ENCODE data around the gene ZMYM4.

The ZMYM4 gene

DNA sequence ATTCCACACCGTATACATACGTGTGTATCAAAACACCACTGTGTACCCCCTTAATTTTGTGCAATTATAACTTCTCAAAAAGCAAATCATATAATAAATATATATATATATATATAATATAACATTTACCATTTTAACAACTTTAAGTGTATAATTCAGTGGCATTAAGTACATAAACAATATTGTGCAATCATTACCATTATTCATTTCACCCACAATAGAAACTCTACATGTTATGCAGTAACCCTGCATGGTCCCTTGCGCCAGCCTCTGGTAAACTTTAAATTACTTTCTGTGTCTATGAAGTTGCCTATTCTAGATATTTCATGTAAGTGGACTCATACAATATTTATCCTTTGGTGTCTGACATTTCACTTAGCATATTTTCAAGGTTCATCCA, 13.1 kb downstream of the ZMYM4 start:
- TF ChIP-seq CREB1 (IDR thresholded peaks at IDR 0.05; ENCODE audit: low read depth) (no peak), FOXM1 (IDR thresholded peaks at IDR 0.05; ENCODE audit: borderline replicate concordance, low read depth) (no peak), RAD21 (IDR thresholded peaks at IDR 0.05; ENCODE audit: low read depth) (no peak)

DNA sequence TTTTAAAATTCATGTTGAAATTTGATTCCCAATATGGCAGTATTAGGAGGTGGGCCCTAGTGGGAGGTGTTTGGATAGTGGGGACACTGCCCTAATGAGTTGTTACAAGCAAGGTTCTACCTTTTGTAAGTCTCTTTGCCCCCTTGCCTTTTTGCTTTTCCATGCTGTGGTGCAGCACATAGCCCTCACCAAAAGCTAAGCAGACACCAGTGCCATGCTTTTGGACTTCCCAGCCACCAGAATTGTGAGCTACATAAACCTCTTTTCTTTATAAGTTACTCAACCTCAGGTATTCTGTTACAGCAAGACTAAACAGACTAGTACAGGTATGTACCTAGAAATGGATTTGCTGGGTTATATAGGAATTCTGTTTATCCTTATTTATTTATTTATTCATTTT, 13.7 kb downstream of the ZMYM4 start:
- TF ChIP-seq, protein P1, sequence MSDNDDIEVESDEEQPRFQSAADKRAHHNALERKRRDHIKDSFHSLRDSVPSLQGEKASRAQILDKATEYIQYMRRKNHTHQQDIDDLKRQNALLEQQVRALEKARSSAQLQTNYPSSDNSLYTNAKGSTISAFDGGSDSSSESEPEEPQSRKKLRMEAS (IDR thresholded peaks at IDR 0.05), result no peak
- TF ChIP-seq CREB1 (IDR thresholded peaks at IDR 0.05; ENCODE audit: low read depth) (no peak), TEAD4 (IDR thresholded peaks at IDR 0.05) (no peak), RAD21 (IDR thresholded peaks at IDR 0.05; ENCODE audit: low read depth) (no peak), EGR1 (IDR thresholded peaks at IDR 0.05) (no peak), NFIC (IDR thresholded peaks at IDR 0.05) (no peak), YY1 (IDR thresholded peaks at IDR 0.05; ENCODE audit: low read depth) (no peak), TAF1 (IDR thresholded peaks at IDR 0.05; ENCODE audit: low read depth) (no peak), EP300 (IDR thresholded peaks at IDR 0.05; ENCODE audit: borderline replicate concordance) (no peak)
- TF ChIP-seq, protein P2, sequence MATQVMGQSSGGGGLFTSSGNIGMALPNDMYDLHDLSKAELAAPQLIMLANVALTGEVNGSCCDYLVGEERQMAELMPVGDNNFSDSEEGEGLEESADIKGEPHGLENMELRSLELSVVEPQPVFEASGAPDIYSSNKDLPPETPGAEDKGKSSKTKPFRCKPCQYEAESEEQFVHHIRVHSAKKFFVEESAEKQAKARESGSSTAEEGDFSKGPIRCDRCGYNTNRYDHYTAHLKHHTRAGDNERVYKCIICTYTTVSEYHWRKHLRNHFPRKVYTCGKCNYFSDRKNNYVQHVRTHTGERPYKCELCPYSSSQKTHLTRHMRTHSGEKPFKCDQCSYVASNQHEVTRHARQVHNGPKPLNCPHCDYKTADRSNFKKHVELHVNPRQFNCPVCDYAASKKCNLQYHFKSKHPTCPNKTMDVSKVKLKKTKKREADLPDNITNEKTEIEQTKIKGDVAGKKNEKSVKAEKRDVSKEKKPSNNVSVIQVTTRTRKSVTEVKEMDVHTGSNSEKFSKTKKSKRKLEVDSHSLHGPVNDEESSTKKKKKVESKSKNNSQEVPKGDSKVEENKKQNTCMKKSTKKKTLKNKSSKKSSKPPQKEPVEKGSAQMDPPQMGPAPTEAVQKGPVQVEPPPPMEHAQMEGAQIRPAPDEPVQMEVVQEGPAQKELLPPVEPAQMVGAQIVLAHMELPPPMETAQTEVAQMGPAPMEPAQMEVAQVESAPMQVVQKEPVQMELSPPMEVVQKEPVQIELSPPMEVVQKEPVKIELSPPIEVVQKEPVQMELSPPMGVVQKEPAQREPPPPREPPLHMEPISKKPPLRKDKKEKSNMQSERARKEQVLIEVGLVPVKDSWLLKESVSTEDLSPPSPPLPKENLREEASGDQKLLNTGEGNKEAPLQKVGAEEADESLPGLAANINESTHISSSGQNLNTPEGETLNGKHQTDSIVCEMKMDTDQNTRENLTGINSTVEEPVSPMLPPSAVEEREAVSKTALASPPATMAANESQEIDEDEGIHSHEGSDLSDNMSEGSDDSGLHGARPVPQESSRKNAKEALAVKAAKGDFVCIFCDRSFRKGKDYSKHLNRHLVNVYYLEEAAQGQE (IDR thresholded peaks at IDR 0.05; ENCODE audit: low read depth), result no peak
- TF ChIP-seq, protein P3, sequence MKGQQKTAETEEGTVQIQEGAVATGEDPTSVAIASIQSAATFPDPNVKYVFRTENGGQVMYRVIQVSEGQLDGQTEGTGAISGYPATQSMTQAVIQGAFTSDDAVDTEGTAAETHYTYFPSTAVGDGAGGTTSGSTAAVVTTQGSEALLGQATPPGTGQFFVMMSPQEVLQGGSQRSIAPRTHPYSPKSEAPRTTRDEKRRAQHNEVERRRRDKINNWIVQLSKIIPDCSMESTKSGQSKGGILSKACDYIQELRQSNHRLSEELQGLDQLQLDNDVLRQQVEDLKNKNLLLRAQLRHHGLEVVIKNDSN (IDR thresholded peaks at IDR 0.05), result no peak

DNA sequence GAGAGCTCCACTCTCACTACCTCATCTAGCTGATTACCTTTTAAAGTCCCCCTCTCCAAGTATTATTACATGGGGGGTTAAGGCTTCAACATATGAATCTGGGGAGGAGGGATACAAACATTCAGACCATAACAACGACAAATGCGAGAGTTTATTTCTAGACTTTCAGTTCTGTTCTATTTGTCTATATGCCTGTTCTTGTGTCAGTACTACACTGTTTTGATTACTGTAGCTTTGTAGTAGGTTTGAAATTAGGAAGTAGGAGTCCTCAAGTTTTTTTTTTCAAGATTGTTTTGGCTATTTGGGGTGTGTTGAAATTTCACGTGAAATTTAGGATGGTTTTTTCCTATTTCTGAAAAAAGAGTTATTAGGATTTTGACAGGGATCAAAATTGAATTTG, 16.3 kb downstream of the ZMYM4 start:
- TF ChIP-seq CREB1 (IDR thresholded peaks at IDR 0.05; ENCODE audit: low read depth) (no peak), TAF1 (IDR thresholded peaks at IDR 0.05; ENCODE audit: low read depth) (no peak), EP300 (IDR thresholded peaks at IDR 0.05; ENCODE audit: borderline replicate concordance) (no peak), CEBPB (IDR thresholded peaks at IDR 0.05) (no peak), EGR1 (IDR thresholded peaks at IDR 0.05) (no peak), YY1 (IDR thresholded peaks at IDR 0.05; ENCODE audit: low read depth) (no peak), ZBTB7A (IDR thresholded peaks at IDR 0.05; ENCODE audit: low read depth) (no peak), FOXM1 (IDR thresholded peaks at IDR 0.05; ENCODE audit: borderline replicate concordance, low read depth) (no peak), TCF12 (IDR thresholded peaks at IDR 0.05; ENCODE audit: low read depth) (no peak), RAD21 (IDR thresholded peaks at IDR 0.05; ENCODE audit: low read depth) (no peak), NFIC (IDR thresholded peaks at IDR 0.05) (no peak), TEAD4 (IDR thresholded peaks at IDR 0.05) (no peak)
- TF ChIP-seq, protein P2 (IDR thresholded peaks at IDR 0.05; ENCODE audit: low read depth), result no peak
- TF ChIP-seq, protein P3 (IDR thresholded peaks at IDR 0.05), result no peak
- TF ChIP-seq, protein P1 (IDR thresholded peaks at IDR 0.05), result no peak

DNA sequence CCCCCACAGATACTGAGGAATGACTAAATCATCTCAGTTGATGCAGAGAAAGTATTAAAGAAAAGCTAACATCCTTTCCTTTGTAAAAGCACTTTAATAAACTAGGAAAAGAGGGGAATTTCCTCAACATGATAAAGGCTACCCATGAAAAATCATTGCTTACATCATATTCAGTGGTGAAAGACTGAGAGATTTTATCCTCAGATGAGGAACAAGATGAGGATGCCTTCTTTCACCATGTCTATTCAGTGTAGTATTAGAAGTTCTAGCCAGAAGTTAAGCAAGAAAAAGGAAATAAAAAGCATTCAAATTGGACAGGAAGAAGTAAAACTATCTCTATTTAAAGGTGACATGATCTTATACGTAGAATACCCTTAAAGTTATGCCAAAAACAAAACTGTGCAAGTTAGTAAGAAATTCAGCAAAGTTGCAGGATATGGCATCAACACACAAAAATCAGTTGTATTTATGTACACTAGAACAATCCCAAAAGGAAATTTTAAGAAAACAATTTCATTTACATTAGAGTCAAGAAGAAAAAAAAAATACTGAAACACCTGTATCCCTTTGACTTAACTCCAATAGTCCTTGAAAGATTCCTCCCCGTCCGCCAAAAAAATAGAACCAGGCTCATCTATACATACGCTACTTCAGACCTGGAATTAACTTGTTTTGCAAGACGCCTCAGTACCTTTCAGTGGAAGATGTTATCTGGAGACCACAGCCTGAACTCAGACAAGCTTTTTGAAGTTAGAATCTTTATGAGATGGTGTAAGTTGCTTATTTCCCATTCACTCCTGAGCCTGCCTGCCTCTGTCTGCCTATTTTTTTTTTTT, 17.5 kb downstream of the ZMYM4 start:
- TF ChIP-seq RAD21 (IDR thresholded peaks at IDR 0.05; ENCODE audit: low read depth) (no peak), TEAD4 (IDR thresholded peaks at IDR 0.05) (no peak), CREB1 (IDR thresholded peaks at IDR 0.05; ENCODE audit: low read depth) (no peak), TAF1 (IDR thresholded peaks at IDR 0.05; ENCODE audit: low read depth) (no peak), ZBTB7A (IDR thresholded peaks at IDR 0.05; ENCODE audit: low read depth) (no peak), NFIC (IDR thresholded peaks at IDR 0.05) (no peak), EP300 (IDR thresholded peaks at IDR 0.05; ENCODE audit: borderline replicate concordance) (no peak), EGR1 (IDR thresholded peaks at IDR 0.05) (no peak), TCF12 (IDR thresholded peaks at IDR 0.05; ENCODE audit: low read depth) (no peak), FOXM1 (IDR thresholded peaks at IDR 0.05; ENCODE audit: borderline replicate concordance, low read depth) (no peak), YY1 (IDR thresholded peaks at IDR 0.05; ENCODE audit: low read depth) (no peak)
- TF ChIP-seq, protein P2 (IDR thresholded peaks at IDR 0.05; ENCODE audit: low read depth), result no peak
- TF ChIP-seq, protein P1 (IDR thresholded peaks at IDR 0.05), result no peak
- TF ChIP-seq, protein P3 (IDR thresholded peaks at IDR 0.05), result no peak

Data from Ishikawa (cell line).